Embryonic facial prominence (tissue), 1 donor: ENCODE measurements around the gene COL16A1.

ENCODE experiments used
- DNase-seq: peaks from one replicate; pipeline ENCODE4 v3.0.0-alpha.2; 2016; ENCODE audit errors: extremely low spot score

COL16A1 gene

GRCh38 chr1:31687601-31688000 is 16.2 kb downstream of the COL16A1 start:
- no peak for DNase-seq

GRCh38 chr1:31685795-31686194 is 18.0 kb downstream of the COL16A1 start:
- no peak for DNase-seq

- DNase-seq, result no peak
These were observed 19.8 kb downstream of the COL16A1 start for GRCh38 chr1:31683997-31684396.

- DNase-seq, result no peak
These were observed 22.4 kb downstream of the COL16A1 start for GRCh38 chr1:31681415-31681814.

GRCh38 chr1:31679676-31680230 is 24.1 kb downstream of the COL16A1 start:
- DNase-seq, result no peak

- DNase-seq, result no peak
These were observed 24.7 kb downstream of the COL16A1 start for GRCh38 chr1:31679091-31679490.

- DNase-seq, result no peak
These were observed 25.1 kb downstream of the COL16A1 start for GRCh38 chr1:31678681-31679080.

- no peak for DNase-seq
These were observed 25.9 kb downstream of the COL16A1 start for GRCh38 chr1:31677949-31678348.

- no peak for DNase-seq
These were observed 26.4 kb downstream of the COL16A1 start for GRCh38 chr1:31677401-31677800.

GRCh38 chr1:31675756-31676155 is 28.1 kb downstream of the COL16A1 start:
- no peak for DNase-seq

GRCh38 chr1:31675161-31675560 is 28.7 kb downstream of the COL16A1 start:
- no peak for DNase-seq

- DNase-seq, result no peak
These were observed 29.2 kb downstream of the COL16A1 start for GRCh38 chr1:31674626-31675025.

- DNase-seq, result no peak
These were observed 30.4 kb downstream of the COL16A1 start for GRCh38 chr1:31673433-31673832.

GRCh38 chr1:31672986-31673385 is 30.8 kb downstream of the COL16A1 start:
- no peak for DNase-seq

- DNase-seq, result no peak
These were observed 32.1 kb downstream of the COL16A1 start for GRCh38 chr1:31671561-31672201.

GRCh38 chr1:31671147-31671546 is 32.7 kb downstream of the COL16A1 start:
- DNase-seq, result no peak

- no peak for DNase-seq
These were observed 33.2 kb downstream of the COL16A1 start for GRCh38 chr1:31670593-31670964.

GRCh38 chr1:31669786-31670592 is 33.8 kb downstream of the COL16A1 start:
- peak; percentile 75 for DNase-seq

- no peak for DNase-seq
These were observed 34.4 kb downstream of the COL16A1 start for GRCh38 chr1:31669433-31669785.

- DNase-seq, result no peak
These were observed 35.4 kb downstream of the COL16A1 start for GRCh38 chr1:31668303-31668883.

GRCh38 chr1:31667065-31667785 is 36.6 kb downstream of the COL16A1 start:
- DNase-seq, result no peak
